ENCODE measurements around the gene RIT1. TPM values are rescaled to one million over a fixed set of nuclear protein-coding genes. Genes with fewer than 3 reads are reported as not detected.
A peak's percentile ranks its signal among the peaks of the same experiment; 100 is the strongest.

The RIT1 gene
- total and polyA plus RNA-seq, 2 of the 8 experiments (the other 6 are each of a cell fraction or from before 2014, with no cell fraction given): 25.3 to 26.8 TPM

GRCh38 chr1:155859234-155859829 lies 51.8 kb downstream of the RIT1 start, which contains the start of gene SYT11:
Gene SYT11 (plus strand): TSS chr1:155859567. CDS start chr1:155859762, 195 bp downstream.
- peaks cover 3% of the 10 kb centered on the region; the same call in 1 of the 2 replicates for H3K79me1 ChIP-seq (ENCODE audit: low read depth, low read length)
- H3K4me3 ChIP-seq (ENCODE audit: extremely low read depth in 1 of 4, insufficient read depth in 2 of 4, low read depth in 3 of 4, low read length in 4 of 4): peak within 1 kb of the TSS; percentile 41 to 68 (median 47)
- no peak within 1 kb of the TSS for H2BK120ac ChIP-seq (replicated peaks; ENCODE audit: low read depth, low read length)
- H4K20me1 ChIP-seq (replicated peaks in 1 of 2; ENCODE audit: control insufficient read depth in 1 of 2, insufficient read depth in 2 of 2, low read length in 2 of 2): peaks cover 0 to 2% of the 10 kb centered on the region in 2 experiments
- H4K91ac ChIP-seq (replicated peaks; ENCODE audit: insufficient read length, low read length): peak within 1 kb of the TSS; percentile 22
- peak within 1 kb of the TSS; percentile 92; the same call in 1 of the 2 replicates for H4K8ac ChIP-seq (ENCODE audit: extremely low read depth, insufficient read depth, low read length)
- H2BK20ac ChIP-seq (ENCODE audit: low read length): 0 out of 2 replicates have a peak within 1 kb of the TSS, but pooled peaks have one; percentile 10
- peak; percentile 96 for TF ChIP-seq KDM1A (IDR thresholded peaks at IDR 0.05; ENCODE audit: borderline replicate concordance, low read length)
- TF ChIP-seq HDAC2 (IDR thresholded peaks at IDR 0.05; ENCODE audit: borderline replicate concordance in 1 of 2, low read depth in 2 of 2, low read length in 2 of 2): peak in 1 of 2 experiments; percentile 87; a peak in 2 of 4 replicates
- peak; percentile 28; the same call in 1 of the 2 replicates for TF ChIP-seq TAF1 (IDR thresholded peaks at IDR 0.05; ENCODE audit: low read depth, low read length)
- peak; percentile 22; the same call in 1 of the 2 replicates for TF ChIP-seq POLR2AphosphoS5 (IDR thresholded peaks at IDR 0.05; ENCODE audit: low read depth, low read length)
- 0 out of 2 replicates have a peak, but pooled peaks have one; percentile 1 for TF ChIP-seq RBBP5 (IDR thresholded peaks at IDR 0.05; ENCODE audit: borderline replicate concordance, low read depth, low read length)
- TF ChIP-seq CREB1 (IDR thresholded peaks at IDR 0.05): no peak
- TF ChIP-seq CTBP2 (IDR thresholded peaks at IDR 0.05; ENCODE audit: borderline replicate concordance, insufficient read depth, insufficient read length, low read length): peak; percentile 91
- no peak for TF ChIP-seq CBX5 (IDR thresholded peaks at IDR 0.05; ENCODE audit: low read depth, low read length)
- 0 out of 2 replicates have a peak, but pooled peaks have one; percentile 10 for TF ChIP-seq USF2 (IDR thresholded peaks at IDR 0.05; ENCODE audit: low read length)
- peak within 1 kb of the TSS; percentile 75 for H3K27ac ChIP-seq (ENCODE audit: low read depth, low read length)
- peaks cover 8% of the 10 kb centered on the region for H3K23me2 ChIP-seq (ENCODE audit: low read depth, low read length)
- H2AFZ ChIP-seq (ENCODE audit: low read length): peak within 1 kb of the TSS; percentile 64; the same call in 1 of the 2 replicates
- no peak within 1 kb of the TSS for H2AK5ac ChIP-seq (ENCODE audit: low read depth, low read length)
- H2BK12ac ChIP-seq (ENCODE audit: low read depth, low read length): peak within 1 kb of the TSS; percentile 61; the same call in 1 of the 2 replicates
- POLR2A ChIA-PET (ENCODE audit: partially characterized antibody): interaction anchor here (0.7 to 2.4 kb wide), 10 partner anchors 9 to 847 kb away, joined by 3 to 7 read pairs (median 4); partner anchors contain the start of gene UBQLN4
- H2BK15ac ChIP-seq (ENCODE audit: low read length): no peak within 1 kb of the TSS
- no peak within 1 kb of the TSS for H3K56ac ChIP-seq (replicated peaks; ENCODE audit: insufficient read length, low read depth, low read length)
- H4K5ac ChIP-seq (ENCODE audit: insufficient read length, low read depth, low read length): peak within 1 kb of the TSS; percentile 65
- H3K14ac ChIP-seq (ENCODE audit: insufficient read length): no peak within 1 kb of the TSS
- peak within 1 kb of the TSS in 3 of 4 experiments; percentile 49 to 87 (median 85); a peak in 6 of 7 replicates for H3K9ac ChIP-seq (replicated peaks in 1 of 4; ENCODE audit: extremely low read depth in 1 of 4, low read depth in 3 of 4, low read length in 3 of 4)
- H3K4me1 ChIP-seq (replicated peaks in 1 of 4; ENCODE audit: control insufficient read depth in 3 of 4, insufficient read depth in 4 of 4, low read length in 3 of 4): peaks cover 0 to 6% (median 2%) of the 10 kb centered on the region in 4 experiments; a peak in 4 of 7 replicates
- H3K18ac ChIP-seq (ENCODE audit: extremely low read depth, low read length): peak within 1 kb of the TSS; percentile 67; the same call in 1 of the 2 replicates
- peak within 1 kb of the TSS; percentile 56 to 81 for H3K4me2 ChIP-seq (ENCODE audit: insufficient read depth in 1 of 2, low read depth in 2 of 2, low read length in 2 of 2)
- DNase-seq (ENCODE audit: low read depth in 1 of 2, low spot score in 2 of 2) (peak; percentile 81 to 93), FAIRE-seq (peak; percentile 72)
- 10% methylated on average over 31 of the region's 33 CpGs; no CpG with 5 or more reads in 1 of the 2 experiments for WGBS, 2 experiments (ENCODE audit: extremely low coverage in 1 of 2, insufficient coverage in 1 of 2, insufficient read length in 1 of 2, insufficient replicate concordance in 2 of 2, low coverage in 1 of 2, low lambda C conversion rate in 2 of 2, missing lambda C conversion rate in 1 of 2)
- peaks cover 0 to 22% of the 10 kb centered on the region in 2 experiments; a peak in 2 of 4 replicates for H3K79me2 ChIP-seq (ENCODE audit: control insufficient read depth in 1 of 2, insufficient read depth in 2 of 2, low read length in 2 of 2)
- H3K23ac ChIP-seq (ENCODE audit: insufficient read length): no peak within 1 kb of the TSS
- H3K27me3 ChIP-seq (replicated peaks in 1 of 4; ENCODE audit: control insufficient read depth in 3 of 4, extremely low read depth in 1 of 4, insufficient read depth in 3 of 4, low read length in 3 of 4): no peaks in the 10 kb centered on the region
- peaks cover 0 to 6% (median 3%) of the 10 kb centered on the region in 4 experiments; a peak in 3 of 8 replicates for H3K36me3 ChIP-seq (ENCODE audit: control insufficient read depth in 2 of 4, insufficient read depth in 4 of 4, low read length in 3 of 4)
- H3K4ac ChIP-seq (replicated peaks; ENCODE audit: insufficient read length, low read depth, low read length): no peak within 1 kb of the TSS
- no peaks in the 10 kb centered on the region for H3K9me3 ChIP-seq (ENCODE audit: insufficient read depth in 2 of 2, low read depth in 1 of 2, low read length in 1 of 2)
- CTCF ChIA-PET (ENCODE audit: partially characterized antibody): no interaction called here
- peak within 1 kb of the TSS; percentile 63; the same call in 1 of the 2 replicates for H2BK5ac ChIP-seq (ENCODE audit: low read depth, low read length)
